Panc1 (cell line): Measurements from ENCODE around the gene ZNF653.

Source experiments
- REST ChIP-seq, 2 experiments: IDR thresholded peaks; 2 replicates each; pipeline ENCODE4 v1.6.1; 2011 to 2012; ENCODE audit warnings: low read depth in 2 of 2, control low read depth in 1 of 2, low read length in 1 of 2, mild to moderate bottlenecking in 1 of 2, moderate library complexity in 1 of 2; ENCODE audit not compliant: insufficient read depth in 1 of 2
- SIN3A ChIP-seq: IDR thresholded peaks from 2 replicates; pipeline ENCODE4 v1.6.1; 2012; ENCODE audit warnings: low read depth, mild to moderate bottlenecking, low read length, moderate library complexity, borderline replicate concordance; ENCODE audit not compliant: insufficient read depth
- TCF7L2 ChIP-seq: IDR thresholded peaks from 2 replicates; pipeline ENCODE4 v1.6.1; 2011; ENCODE audit warnings: mild to moderate bottlenecking, low read depth, low read length, inconsistent platforms
- TF ChIP-seq, protein P1 (sequence below): fragments of 450-650 bp; IDR thresholded peaks from 2 replicates; pipeline ENCODE4 v1.5.1; 2017; ENCODE audit warnings: mild to moderate bottlenecking

DNA sequence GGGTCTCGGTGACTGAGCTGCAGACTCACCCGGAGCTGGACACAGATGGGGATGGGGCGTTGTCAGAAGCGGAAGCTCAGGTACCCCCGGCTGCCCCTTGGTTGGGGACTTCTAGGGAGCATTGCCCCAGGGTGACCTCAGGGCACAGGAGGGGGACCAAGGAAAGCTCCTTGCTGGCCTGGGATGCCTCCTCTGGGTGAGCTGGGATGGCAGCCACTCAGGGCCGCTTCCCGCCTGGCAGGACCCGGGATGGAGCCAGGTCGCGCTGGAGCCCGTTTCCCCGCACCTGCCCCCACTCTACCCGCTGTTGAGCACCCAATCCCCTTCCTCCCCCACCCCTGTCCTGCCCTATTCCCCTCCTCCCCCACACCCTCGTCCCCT, 59.4 kb downstream of the ZNF653 start:
- no peak for TF ChIP-seq TCF7L2
- TF ChIP-seq, protein P1, sequence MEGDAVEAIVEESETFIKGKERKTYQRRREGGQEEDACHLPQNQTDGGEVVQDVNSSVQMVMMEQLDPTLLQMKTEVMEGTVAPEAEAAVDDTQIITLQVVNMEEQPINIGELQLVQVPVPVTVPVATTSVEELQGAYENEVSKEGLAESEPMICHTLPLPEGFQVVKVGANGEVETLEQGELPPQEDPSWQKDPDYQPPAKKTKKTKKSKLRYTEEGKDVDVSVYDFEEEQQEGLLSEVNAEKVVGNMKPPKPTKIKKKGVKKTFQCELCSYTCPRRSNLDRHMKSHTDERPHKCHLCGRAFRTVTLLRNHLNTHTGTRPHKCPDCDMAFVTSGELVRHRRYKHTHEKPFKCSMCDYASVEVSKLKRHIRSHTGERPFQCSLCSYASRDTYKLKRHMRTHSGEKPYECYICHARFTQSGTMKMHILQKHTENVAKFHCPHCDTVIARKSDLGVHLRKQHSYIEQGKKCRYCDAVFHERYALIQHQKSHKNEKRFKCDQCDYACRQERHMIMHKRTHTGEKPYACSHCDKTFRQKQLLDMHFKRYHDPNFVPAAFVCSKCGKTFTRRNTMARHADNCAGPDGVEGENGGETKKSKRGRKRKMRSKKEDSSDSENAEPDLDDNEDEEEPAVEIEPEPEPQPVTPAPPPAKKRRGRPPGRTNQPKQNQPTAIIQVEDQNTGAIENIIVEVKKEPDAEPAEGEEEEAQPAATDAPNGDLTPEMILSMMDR = no peak
- no peak for TF ChIP-seq REST (IDR thresholded peaks at IDR 0.05; ENCODE audit: insufficient read depth in 1 of 2, low read depth in 2 of 2, low read length in 1 of 2)
- no peak for TF ChIP-seq SIN3A
